ENCODE data around the gene PRSS27.

The PRSS27 gene

GRCh38 chr16:2719328-2720063, 528 bp downstream of the PRSS27 start:
- no peak for TF ChIP-seq CTCF (IDR thresholded peaks at IDR 0.05; ENCODE audit: insufficient read depth, low read depth, low read length, missing control alignments)
- no peak overlapping the region for H3K4me3 ChIP-seq (ENCODE audit: low read length)

GRCh38 chr16:2717383-2718263, 2.4 kb downstream of the PRSS27 start:
- TF ChIP-seq CTCF (IDR thresholded peaks at IDR 0.05; ENCODE audit: insufficient read depth, low read depth, low read length, missing control alignments): no peak
- DNase-seq (ENCODE audit: low read depth): no peak
- no peak overlapping the region for H3K4me3 ChIP-seq (ENCODE audit: low read length)

More at GRCh38 chr16:2719328-2720063, 528 bp downstream of the PRSS27 start:
- DNase-seq (ENCODE audit: low read depth): peak; percentile 42

GRCh38 chr16:2716948-2717347, 3.1 kb downstream of the PRSS27 start:
- DNase-seq (ENCODE audit: low read depth): no peak
- TF ChIP-seq CTCF (IDR thresholded peaks at IDR 0.05; ENCODE audit: insufficient read depth, low read depth, low read length, missing control alignments): no peak
- H3K4me3 ChIP-seq (ENCODE audit: low read length): no peak overlapping the region

GRCh38 chr16:2715966-2716885, 3.8 kb downstream of the PRSS27 start:
- peak overlapping the region; percentile 10 for H3K4me3 ChIP-seq (ENCODE audit: low read length)
- no peak for TF ChIP-seq CTCF (IDR thresholded peaks at IDR 0.05; ENCODE audit: insufficient read depth, low read depth, low read length, missing control alignments)
- no peak for DNase-seq (ENCODE audit: low read depth)

- peak overlapping the region; percentile 23 for H3K4me3 ChIP-seq (ENCODE audit: low read length)
- DNase-seq (ENCODE audit: low read depth): peak; percentile 54
- TF ChIP-seq CTCF (IDR thresholded peaks at IDR 0.05; ENCODE audit: insufficient read depth, low read depth, low read length, missing control alignments): no peak
These were observed 4.5 kb downstream of the PRSS27 start for GRCh38 chr16:2715519-2715918.

- H3K4me3 ChIP-seq (ENCODE audit: low read length): peak overlapping the region; percentile 23
- no peak for TF ChIP-seq CTCF (IDR thresholded peaks at IDR 0.05; ENCODE audit: insufficient read depth, low read depth, low read length, missing control alignments)
- DNase-seq (ENCODE audit: low read depth): no peak
These were observed 5.0 kb downstream of the PRSS27 start for GRCh38 chr16:2715064-2715463.

Measured in epithelial cell of esophagus (primary cell).